Cardiac fibroblast (primary cell): Measurements from ENCODE around the gene ACTRT1.

Source experiments
- DNase-seq, 2 donors: peaks; one replicate each; pipeline versions ENCODE4 v3.0.0 to v3.0.0-alpha.2; 2010; ENCODE audit warnings: low read depth in 2 of 2
- H3K4me3 ChIP-seq, 2 donors: replicated peaks in 1 of 2; 1 replicate in 1 of 2; 2 replicates in 1 of 2; pipeline ENCODE4 v1.5.1; 2011; ENCODE audit warnings: low read depth in 2 of 2, low read length in 2 of 2, mild to moderate bottlenecking in 2 of 2, moderate library complexity in 1 of 2
- CTCF ChIP-seq: IDR thresholded peaks from one replicate; pipeline ENCODE4 v1.5.1; 2011; ENCODE audit warnings: low read depth, mild to moderate bottlenecking, low read length, inconsistent platforms

Gene ACTRT1

GRCh38 chrX:128019218-128019617 lies 33.0 kb downstream of the ACTRT1 start:
- no peak for TF ChIP-seq CTCF
- no peak for DNase-seq
- no peak overlapping the region for H3K4me3 ChIP-seq

GRCh38 chrX:128012015-128012414 lies 40.2 kb downstream of the ACTRT1 start:
- TF ChIP-seq CTCF, result no peak
- no peak overlapping the region for H3K4me3 ChIP-seq

GRCh38 chrX:128007882-128008281 lies 44.3 kb downstream of the ACTRT1 start:
- no peak overlapping the region for H3K4me3 ChIP-seq
- no peak for DNase-seq
- no peak for TF ChIP-seq CTCF

More at GRCh38 chrX:128012015-128012414, 40.2 kb downstream of the ACTRT1 start:
- no peak for DNase-seq
